Adrenal gland (tissue), 12 donors: ENCODE data around the gene SLC6A15. TPM values are rescaled to one million over a fixed set of nuclear protein-coding genes. Genes with fewer than 3 reads are reported as not detected.

Experiments used
- DNase-seq, 7 donors: peaks; one replicate each; pipeline ENCODE4 v3.0.0-alpha.2; 2019 to 2020
- H3K27ac ChIP-seq, 5 donors: fragments of 200-600 bp; sonication (generic) in 4 of 5; 1 replicate in 3 of 5; 2 replicates in 2 of 5; pipeline versions ENCODE4 v1.5.1 to v1.8.0; 2016 to 2020; ENCODE audit warnings: mild to moderate bottlenecking in 1 of 5
- H3K27me3 ChIP-seq: fragments of 200-600 bp; 2 replicates; pipeline ENCODE4 v1.8.0; 2021
- H3K36me3 ChIP-seq, 2 donors: fragments of 200-600 bp; replicated peaks in 1 of 2; 1 replicate in 1 of 2; 2 replicates in 1 of 2; pipeline versions ENCODE4 v1.5.1 to v1.8.0; 2018 to 2022
- H3K4me1 ChIP-seq, 2 donors: fragments of 200-600 bp; replicated peaks in 1 of 2; 1 replicate in 1 of 2; 2 replicates in 1 of 2; pipeline versions ENCODE4 v1.5.1 to v1.8.0; 2018 to 2021
- H3K4me3 ChIP-seq, 4 donors: fragments of 200-600 bp; sonication (generic) in 3 of 4; one replicate each; pipeline ENCODE4 v1.5.1; 2016 to 2018
- H3K9me3 ChIP-seq, 3 donors: fragments of 200-600 bp; sonication (generic) in 1 of 3; replicated peaks in 1 of 3; 1 replicate in 2 of 3; 2 replicates in 1 of 3; pipeline versions ENCODE4 v1.5.1 to v1.8.0; 2016 to 2021
- POLR2A ChIP-seq, 2 donors: fragments of 450-650 bp; IDR thresholded peaks; one replicate each; pipeline ENCODE4 v1.6.1; 2017; ENCODE audit warnings: antibody characterized with exemption in 2 of 2, mild to moderate bottlenecking in 2 of 2, moderate library complexity in 1 of 2
- WGBS, 4 donors: extraction: QIAGEN DNeasy Blood & Tissue Kit in 2 of 4; methylation state at CpG; one replicate each; pipeline versions ENCODE4 v1.1.5 to v1.1.7; 2013 to 2017; 5-methylcytosine and 5-hydroxymethylcytosine counted together
- intact Hi-C, 2 donors: fragments of 100-400 bp; cut with DNase I; formaldehyde crosslinking; loops; one replicate each; pipeline versions ENCODE4 v1.14.1 to v1.15.0; 2022 to 2023
- polyA plus RNA-seq, 3 donors: library from polyadenylated mRNA; stranded (reverse); fragments of 200-250 nt in 2 of 3; fragments of 350-450 nt in 1 of 3; fragmentation: Illumina TruSeq in 1 of 3; extraction: RNeasy Lipid Tissue Mini Kit (QIAGEN cat#74804) in 1 of 3; gene quantifications; one replicate each; pipeline ENCODE4 v1.2.3, GENCODE V29; 2013 to 2014
- small RNA-seq, 2 donors: library from RNA; depleted of rRNA; stranded (forward); fragments of <200 nt; gene quantifications; one replicate each; pipeline ENCODE3, GENCODE V24; 2016
- total RNA-seq, 9 donors: library from RNA; depleted of rRNA in 4 of 9; stranded (reverse); fragments of >200 nt in 4 of 9; fragments of 120-200 nt in 1 of 9; fragmentation: NEBNext Ultra II Directional in 1 of 9; extraction: Animal tissue kit (Norgen Biotek cat#: 25700) in 1 of 9; gene quantifications; one replicate each; pipeline versions ENCODE4 v1.1.0 to v1.2.4, GENCODE V29; 2013 to 2023
- TF ChIP-seq, protein P1 (sequence below), 6 experiments: fragments of 450-650 bp in 4 of 6; fragments of 200-600 bp in 2 of 6; sonication (generic) in 1 of 6; IDR thresholded peaks; 1 replicate in 5 of 6; 2 replicates in 1 of 6; pipeline versions ENCODE4 v1.5.1 to v1.8.0; 2016 to 2021; ENCODE audit warnings: antibody characterized with exemption in 6 of 6, mild to moderate bottlenecking in 2 of 6, moderate library complexity in 1 of 6
- donor health status: healthy with polysubstance abuse.
- donor health status: Bipolar disorder and iron deficiency.
- donor health status: DM: yes; HTN: yes; CAD: no.
- donor health status: DM: no; HTN: no; CAD: no.
- donor health status: DM: no; HTN: no; CAD: no.
- donor health status: DM: yes; HTN: yes; CAD: no.

The SLC6A15 gene
- total and polyA plus RNA-seq, 12 donors, result 0.16 to 2.0 (median 0.50) TPM; not detected in 5

DNA sequence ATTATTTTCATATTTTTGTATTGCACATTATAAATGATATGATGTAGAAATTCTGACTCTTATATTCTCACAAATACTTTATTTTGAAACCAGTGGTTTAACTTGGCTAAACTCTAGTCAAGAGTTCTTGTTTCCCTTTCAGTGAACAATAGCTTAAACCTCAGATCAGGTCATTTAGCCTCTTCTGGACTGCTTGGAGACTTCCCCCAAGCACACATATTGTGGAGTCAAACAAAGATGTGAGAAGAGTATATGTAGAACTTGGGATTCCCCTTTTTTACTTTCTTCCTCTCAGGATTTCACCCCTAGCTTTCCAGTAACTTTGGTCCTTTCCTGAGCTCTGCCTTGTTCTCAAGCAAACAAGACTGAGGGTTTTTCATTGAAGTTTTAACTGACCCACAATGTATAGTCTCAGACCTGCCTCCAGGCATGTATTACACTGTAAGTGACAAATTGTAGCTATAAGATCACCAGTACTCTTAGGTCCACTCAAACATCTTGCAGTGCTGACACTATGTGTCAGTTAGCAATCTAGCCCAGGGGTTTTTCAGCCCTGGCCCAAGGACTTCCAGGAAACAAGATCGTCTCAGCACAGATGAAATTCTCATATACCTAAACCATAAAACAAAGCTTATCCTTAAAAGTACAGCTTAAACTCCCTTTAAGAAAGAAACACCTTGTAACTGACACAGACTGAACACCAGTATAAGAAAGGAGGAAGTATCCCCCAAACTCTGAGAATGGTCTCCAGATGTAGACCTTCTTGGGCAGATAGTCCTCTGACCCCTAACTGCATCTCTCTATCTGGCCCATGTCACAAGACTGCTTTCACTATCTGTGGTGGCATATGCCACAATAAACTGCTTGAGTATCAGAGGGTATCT lies 98.6 kb downstream of the SLC6A15 start:
- no peak for DNase-seq
- WGBS, 4 donors, result 81 to 100% (median 89%) methylated on average over 1 of the region's 1 CpG
- TF ChIP-seq, protein P1, sequence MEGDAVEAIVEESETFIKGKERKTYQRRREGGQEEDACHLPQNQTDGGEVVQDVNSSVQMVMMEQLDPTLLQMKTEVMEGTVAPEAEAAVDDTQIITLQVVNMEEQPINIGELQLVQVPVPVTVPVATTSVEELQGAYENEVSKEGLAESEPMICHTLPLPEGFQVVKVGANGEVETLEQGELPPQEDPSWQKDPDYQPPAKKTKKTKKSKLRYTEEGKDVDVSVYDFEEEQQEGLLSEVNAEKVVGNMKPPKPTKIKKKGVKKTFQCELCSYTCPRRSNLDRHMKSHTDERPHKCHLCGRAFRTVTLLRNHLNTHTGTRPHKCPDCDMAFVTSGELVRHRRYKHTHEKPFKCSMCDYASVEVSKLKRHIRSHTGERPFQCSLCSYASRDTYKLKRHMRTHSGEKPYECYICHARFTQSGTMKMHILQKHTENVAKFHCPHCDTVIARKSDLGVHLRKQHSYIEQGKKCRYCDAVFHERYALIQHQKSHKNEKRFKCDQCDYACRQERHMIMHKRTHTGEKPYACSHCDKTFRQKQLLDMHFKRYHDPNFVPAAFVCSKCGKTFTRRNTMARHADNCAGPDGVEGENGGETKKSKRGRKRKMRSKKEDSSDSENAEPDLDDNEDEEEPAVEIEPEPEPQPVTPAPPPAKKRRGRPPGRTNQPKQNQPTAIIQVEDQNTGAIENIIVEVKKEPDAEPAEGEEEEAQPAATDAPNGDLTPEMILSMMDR (IDR thresholded peaks at IDR 0.05), result no peak
- TF ChIP-seq POLR2A (IDR thresholded peaks at IDR 0.05), result no peak

DNA sequence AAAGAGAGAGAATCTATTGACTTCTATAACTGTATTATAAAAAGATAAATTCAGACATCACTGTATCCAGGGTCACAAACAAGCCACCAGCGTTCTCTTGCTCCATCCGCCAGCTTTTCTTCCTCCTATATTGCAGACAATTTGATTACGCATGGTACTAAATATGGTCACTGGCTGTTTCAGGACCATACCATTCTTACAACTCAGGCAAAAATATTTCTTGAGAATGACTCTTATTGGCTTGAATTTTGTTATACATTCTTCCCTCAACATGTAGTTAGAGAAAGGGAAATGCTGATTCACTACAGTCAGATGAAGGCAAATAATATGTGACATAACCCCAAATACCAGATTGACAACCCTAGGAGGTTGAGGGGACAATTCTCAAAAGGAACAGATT lies 101.3 kb downstream of the SLC6A15 start:
- H3K27ac ChIP-seq, result no peak overlapping the region
- no peaks in the 10 kb centered on the region for H3K4me1 ChIP-seq
- intact Hi-C loops, result no loop called here
- 47 to 80% (median 64%) methylated on average over 3 of the region's 3 CpGs for WGBS, 4 donors
- no peak for TF ChIP-seq POLR2A (IDR thresholded peaks at IDR 0.05)
- no peak for DNase-seq
- H3K9me3 ChIP-seq, result no peaks in the 10 kb centered on the region
- no peak overlapping the region for H3K4me3 ChIP-seq
- H3K27me3 ChIP-seq, result no peaks in the 10 kb centered on the region
- H3K36me3 ChIP-seq, result no peaks in the 10 kb centered on the region

More for the DNA sequence above, 98.6 kb downstream of the SLC6A15 start:
- Histone ChIP-seq H3K27me3 (no peaks in the 10 kb centered on the region), H3K36me3 (no peaks in the 10 kb centered on the region), H3K4me1 (no peaks in the 10 kb centered on the region), H3K4me3 (no peak overlapping the region), H3K27ac (no peak overlapping the region), H3K9me3 (no peaks in the 10 kb centered on the region)
- intact Hi-C loops, result no loop called here

DNA sequence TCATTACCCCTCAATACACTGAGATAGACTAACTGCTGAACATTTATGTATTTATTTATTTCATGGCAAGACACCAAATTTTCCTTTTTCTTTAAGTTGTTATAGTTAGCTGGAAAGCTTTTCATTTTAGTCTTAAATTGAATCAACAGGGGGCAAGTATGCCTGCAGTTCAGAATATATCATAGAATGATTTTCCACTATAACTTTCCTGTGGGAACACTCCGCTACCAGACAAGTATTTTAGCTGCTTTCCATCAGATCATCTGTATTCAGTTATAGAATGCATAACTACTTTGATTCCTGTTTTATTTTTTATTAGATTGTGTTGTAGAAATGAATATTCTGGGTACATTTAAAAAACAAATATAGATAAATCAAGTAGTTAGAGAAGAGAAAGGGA lies 102.0 kb downstream of the SLC6A15 start:
- TF ChIP-seq POLR2A (IDR thresholded peaks at IDR 0.05), result no peak
- TF ChIP-seq, protein P1 (IDR thresholded peaks at IDR 0.05), result no peak
- Histone ChIP-seq H3K9me3 (no peaks in the 10 kb centered on the region), H3K4me3 (no peak overlapping the region), H3K27ac (no peak overlapping the region), H3K27me3 (no peaks in the 10 kb centered on the region), H3K36me3 (no peaks in the 10 kb centered on the region), H3K4me1 (no peaks in the 10 kb centered on the region)
- WGBS, 4 donors, result 65 to 85% (median 83%) methylated on average over 1 of the region's 1 CpG
- intact Hi-C loops, result no loop called here
- no peak for DNase-seq

Small RNA genes within 50 kb of the gene (small RNA-seq; reads per million reads assigned to genes)
- gene AC128657.1, result 0 reads per million in 2 donors

Other genes with a start within 250 kb of the SLC6A15 start
- gene TSPAN19, start 123.5 kb upstream of the SLC6A15 start, total RNA-seq, result not detected
- gene TSPAN19, start 123.5 kb upstream of the SLC6A15 start, polyA plus RNA-seq, result under 1 TPM; 0.33 to 0.40 (median 0.34) TPM
- gene LRRIQ1, start 123.6 kb upstream of the SLC6A15 start, total RNA-seq, result under 1 TPM in 6 of 9 donors, not detected in 3; 0.09 to 0.43 (median 0.28) TPM
- gene LRRIQ1, start 123.6 kb upstream of the SLC6A15 start, polyA plus RNA-seq, result under 1 TPM; 0.20 to 0.56 (median 0.40) TPM